DMS153 treated with DMSO at 0.1 percent for 48 hours (cell line): ENCODE results near the gene SLX4IP.
A peak's percentile ranks its signal among the peaks of the same experiment; 100 is the strongest.

Source experiments
- DNase-seq: peaks from one replicate; lab custom pipeline; 2025; ENCODE audit not compliant: unreplicated experiment; lab: John Stamatoyannopoulos, UW

The SLX4IP gene

GRCh38 chr20:10492844-10493243 lies 57.7 kb downstream of the SLX4IP start:
- DNase-seq = no peak

GRCh38 chr20:10495173-10495572 lies 60.1 kb downstream of the SLX4IP start:
- no peak for DNase-seq

GRCh38 chr20:10496465-10496864 lies 61.4 kb downstream of the SLX4IP start:
- DNase-seq = no peak

GRCh38 chr20:10497283-10497682 lies 62.2 kb downstream of the SLX4IP start:
- DNase-seq = no peak

GRCh38 chr20:10497791-10498190 lies 62.7 kb downstream of the SLX4IP start:
- no peak for DNase-seq

- no peak for DNase-seq
Measured at GRCh38 chr20:10498200-10498599, 63.1 kb downstream of the SLX4IP start.

- no peak for DNase-seq
Measured at GRCh38 chr20:10501402-10501801, 66.3 kb downstream of the SLX4IP start.

GRCh38 chr20:10502098-10502526 lies 67.0 kb downstream of the SLX4IP start:
- DNase-seq = no peak

GRCh38 chr20:10504608-10504993 lies 69.5 kb downstream of the SLX4IP start:
- DNase-seq = no peak

GRCh38 chr20:10504994-10505730 lies 70.1 kb downstream of the SLX4IP start:
- no peak for DNase-seq

- no peak for DNase-seq
Measured at GRCh38 chr20:10505827-10506226, 70.7 kb downstream of the SLX4IP start.

GRCh38 chr20:10507052-10507451 lies 71.9 kb downstream of the SLX4IP start:
- no peak for DNase-seq

- no peak for DNase-seq
Measured at GRCh38 chr20:10508060-10508459, 73.0 kb downstream of the SLX4IP start.

- no peak for DNase-seq
Measured at GRCh38 chr20:10508468-10509251, 73.6 kb downstream of the SLX4IP start.

- DNase-seq = no peak
Measured at GRCh38 chr20:10509376-10509775, 74.3 kb downstream of the SLX4IP start.

- DNase-seq = no peak
Measured at GRCh38 chr20:10510216-10510615, 75.1 kb downstream of the SLX4IP start.

GRCh38 chr20:10511170-10511508 lies 76.0 kb downstream of the SLX4IP start:
- no peak for DNase-seq

- DNase-seq = peak; percentile 63
Measured at GRCh38 chr20:10511509-10512251, 76.6 kb downstream of the SLX4IP start.

GRCh38 chr20:10513061-10513460 lies 78.0 kb downstream of the SLX4IP start:
- DNase-seq = no peak

- DNase-seq = no peak
Measured at GRCh38 chr20:10513931-10514575, 78.9 kb downstream of the SLX4IP start.

GRCh38 chr20:10516529-10516928 lies 81.4 kb downstream of the SLX4IP start:
- DNase-seq = no peak
